A375 (cell line): ENCODE measurements around the gene SMIM9. TPM values are rescaled to one million over a fixed set of nuclear protein-coding genes. Genes with fewer than 3 reads are reported as not detected.

Source experiments
- total RNA-seq: library from RNA; depleted of rRNA; stranded (reverse); fragments of >200 nt; shearing (Covaris generic); gene quantifications from 2 replicates; pipeline ENCODE4 v1.2.3, GENCODE V29; 2014; rRNA removed

Gene SMIM9
- not detected in 2 replicates for total RNA-seq

GRCh38 chrX:154834562-154834961 is at the start of gene SMIM9:
Gene SMIM9 (minus strand): TSS chrX:154834662. CDS start chrX:154830856, 3,806 bp downstream.

GRCh38 chrX:154804957-154805695 is 29.3 kb downstream of the SMIM9 start, which contains the start of gene MPP1:
Gene MPP1 (minus strand): TSS chrX:154805485. CDS start chrX:154805373, 112 bp downstream.

Other genes starting within 250 kb of the SMIM9 start
- 581 and 722 TPM in 2 replicates for gene CTAG1A, start 249.5 kb downstream of the SMIM9 start, total RNA-seq
- 22.1 and 66.2 TPM in 2 replicates for gene CTAG1B, start 215.4 kb downstream of the SMIM9 start, total RNA-seq
- 2.5 TPM in 2 replicates for gene CTAG2, start 181.1 kb downstream of the SMIM9 start, total RNA-seq
- gene GAB3, start 83.6 kb downstream of the SMIM9 start, total RNA-seq = 0.04 and 0.24 TPM in 2 replicates
- 136 and 142 TPM in 2 replicates for gene DKC1, start 71.8 kb downstream of the SMIM9 start, total RNA-seq
- 6.6 and 9.6 TPM in 2 replicates for gene MPP1, start 29.2 kb downstream of the SMIM9 start, total RNA-seq
- 4.0 and 4.6 TPM in 2 replicates for gene F8A1, start 51.7 kb upstream of the SMIM9 start, total RNA-seq
- 0.58 and 3.5 TPM in 2 replicates for gene F8, start 188.1 kb upstream of the SMIM9 start, total RNA-seq
- gene FUNDC2, start 192.2 kb upstream of the SMIM9 start, total RNA-seq = 45.8 and 49.8 TPM in 2 replicates
- 11.5 and 19.2 TPM in 2 replicates for gene CMC4, start 236.5 kb upstream of the SMIM9 start, total RNA-seq
- 26.0 and 40.4 TPM in 2 replicates for gene MTCP1, start 236.5 kb upstream of the SMIM9 start, total RNA-seq
- gene BRCC3, start 236.8 kb upstream of the SMIM9 start, total RNA-seq = 9.4 and 11.3 TPM in 2 replicates